ENCODE measurements around the gene IER3. TPM values are rescaled to one million over a fixed set of nuclear protein-coding genes. Genes with fewer than 3 reads are reported as not detected.
A peak's percentile ranks its signal among the peaks of the same experiment; 100 is the strongest.

The IER3 gene
- total and polyA plus RNA-seq, 9 of the 15 experiments (the other 6 are each of a cell fraction or from before 2014, with no cell fraction given): 1.5 to 30.0 (median 11.5) TPM

- TF ChIP-seq ZNF655 (CRISPR knock-in tag; IDR thresholded peaks at IDR 0.05) (no peak), PHB (CRISPR knock-in tag; IDR thresholded peaks at IDR 0.05) (no peak), CSDE1 (IDR thresholded peaks at IDR 0.05) (peak in 1 of 2 experiments; percentile 62; a peak in 1 of 4 replicates), ZNF764 (CRISPR knock-in tag; IDR thresholded peaks at IDR 0.05; ENCODE audit: low read depth) (no peak), TCFL5 (CRISPR knock-in tag; conservative IDR thresholded peaks at IDR 0.05) (no peak), ZNF146 (CRISPR knock-in tag; IDR thresholded peaks at IDR 0.05; ENCODE audit: unreplicated experiment) (no peak), DDX20 (tag; IDR thresholded peaks at IDR 0.05; ENCODE audit: low read depth) (no peak), ETV5 (CRISPR knock-in tag; IDR thresholded peaks at IDR 0.05; ENCODE audit: low read depth) (peak; percentile 94), NCOA4 (IDR thresholded peaks at IDR 0.05; ENCODE audit: partially characterized antibody) (no peak), STAG1 (CRISPR knock-in tag; IDR thresholded peaks at IDR 0.05; ENCODE audit: borderline replicate concordance) (no peak), EP400 (IDR thresholded peaks at IDR 0.05) (peak; percentile 100), ZKSCAN1 (IDR thresholded peaks at IDR 0.05; ENCODE audit: low read depth, low read length) (peak; percentile 88), THAP7 (CRISPR knock-in tag; IDR thresholded peaks at IDR 0.05) (no peak), ZNF592 (IDR thresholded peaks at IDR 0.05) (no peak; the same call in none of the 2 replicates), FOS (IDR thresholded peaks at IDR 0.05; ENCODE audit: extremely low read depth, insufficient read length) (peak; percentile 86)
- TF ChIP-seq, protein P1, sequence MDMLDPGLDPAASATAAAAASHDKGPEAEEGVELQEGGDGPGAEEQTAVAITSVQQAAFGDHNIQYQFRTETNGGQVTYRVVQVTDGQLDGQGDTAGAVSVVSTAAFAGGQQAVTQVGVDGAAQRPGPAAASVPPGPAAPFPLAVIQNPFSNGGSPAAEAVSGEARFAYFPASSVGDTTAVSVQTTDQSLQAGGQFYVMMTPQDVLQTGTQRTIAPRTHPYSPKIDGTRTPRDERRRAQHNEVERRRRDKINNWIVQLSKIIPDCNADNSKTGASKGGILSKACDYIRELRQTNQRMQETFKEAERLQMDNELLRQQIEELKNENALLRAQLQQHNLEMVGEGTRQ (CRISPR knock-in tag; IDR thresholded peaks at IDR 0.05): no peak
- TF ChIP-seq, protein P2, sequence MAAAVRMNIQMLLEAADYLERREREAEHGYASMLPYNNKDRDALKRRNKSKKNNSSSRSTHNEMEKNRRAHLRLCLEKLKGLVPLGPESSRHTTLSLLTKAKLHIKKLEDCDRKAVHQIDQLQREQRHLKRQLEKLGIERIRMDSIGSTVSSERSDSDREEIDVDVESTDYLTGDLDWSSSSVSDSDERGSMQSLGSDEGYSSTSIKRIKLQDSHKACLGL (CRISPR knock-in tag; IDR thresholded peaks at IDR 0.05; ENCODE audit: borderline replicate concordance, poor library complexity, severe bottlenecking): peak; percentile 37
- TF ChIP-seq, protein P3, sequence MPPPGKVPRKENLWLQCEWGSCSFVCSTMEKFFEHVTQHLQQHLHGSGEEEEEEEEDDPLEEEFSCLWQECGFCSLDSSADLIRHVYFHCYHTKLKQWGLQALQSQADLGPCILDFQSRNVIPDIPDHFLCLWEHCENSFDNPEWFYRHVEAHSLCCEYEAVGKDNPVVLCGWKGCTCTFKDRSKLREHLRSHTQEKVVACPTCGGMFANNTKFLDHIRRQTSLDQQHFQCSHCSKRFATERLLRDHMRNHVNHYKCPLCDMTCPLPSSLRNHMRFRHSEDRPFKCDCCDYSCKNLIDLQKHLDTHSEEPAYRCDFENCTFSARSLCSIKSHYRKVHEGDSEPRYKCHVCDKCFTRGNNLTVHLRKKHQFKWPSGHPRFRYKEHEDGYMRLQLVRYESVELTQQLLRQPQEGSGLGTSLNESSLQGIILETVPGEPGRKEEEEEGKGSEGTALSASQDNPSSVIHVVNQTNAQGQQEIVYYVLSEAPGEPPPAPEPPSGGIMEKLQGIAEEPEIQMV (tag; conservative IDR thresholded peaks at IDR 0.05; ENCODE audit: low read depth): no peak
Observed at GRCh38 chr6:30717129-30717844, 27.1 kb downstream of the IER3 start, which contains the start of gene MDC1 (continued).
